ENCODE measurements around the gene OR56A5. TPM values are rescaled to one million over a fixed set of nuclear protein-coding genes. Genes with fewer than 3 reads are reported as not detected.

Gene OR56A5
- total RNA-seq, 1 experiment from 2014 or later: not detected

DNA sequence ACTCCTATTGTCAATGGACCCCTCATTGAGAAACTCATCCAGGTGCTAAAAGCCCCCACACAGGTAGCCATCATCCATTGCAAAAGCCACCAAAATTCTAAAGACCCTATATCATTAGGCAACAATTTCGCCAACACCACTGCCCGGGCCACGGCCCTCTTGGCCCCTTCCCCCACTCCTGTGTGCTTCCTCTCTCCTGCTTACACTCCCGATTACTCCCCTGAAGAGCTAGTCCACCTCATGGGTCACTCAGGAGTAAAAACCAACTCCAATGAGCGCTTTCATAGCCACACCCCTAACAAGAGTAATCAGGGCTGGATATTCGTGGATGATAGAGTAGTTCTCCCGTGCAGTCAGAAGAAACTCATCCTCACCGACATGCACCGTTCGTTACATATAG lies 35.2 kb downstream of the OR56A5 start:
- no peak for DNase-seq (ENCODE audit: extremely low read depth, low read depth)

DNA sequence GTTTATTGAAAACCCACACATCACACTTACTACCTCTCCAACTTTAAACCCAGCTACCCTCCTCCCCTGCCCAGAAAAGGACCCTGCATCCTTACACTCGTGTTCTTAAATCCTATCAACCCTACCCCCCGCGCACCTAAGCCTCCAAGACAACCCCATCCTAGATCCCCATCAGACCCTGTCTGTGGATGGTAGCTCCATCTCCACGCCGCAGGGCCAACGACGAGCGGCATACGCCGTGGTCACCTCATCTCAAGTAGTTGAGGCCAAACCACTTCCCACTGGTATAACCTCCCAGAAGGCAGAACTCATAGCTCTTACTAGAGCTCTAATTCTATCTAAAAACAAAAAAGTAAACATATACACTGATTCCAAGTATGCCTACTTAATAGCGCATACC lies 35.6 kb downstream of the OR56A5 start:
- no peak for DNase-seq (ENCODE audit: extremely low read depth, low read depth)

GRCh38 chr11:5931061-5931460 lies 37.2 kb downstream of the OR56A5 start:
- DNase-seq (ENCODE audit: extremely low read depth, low read depth): no peak

DNA sequence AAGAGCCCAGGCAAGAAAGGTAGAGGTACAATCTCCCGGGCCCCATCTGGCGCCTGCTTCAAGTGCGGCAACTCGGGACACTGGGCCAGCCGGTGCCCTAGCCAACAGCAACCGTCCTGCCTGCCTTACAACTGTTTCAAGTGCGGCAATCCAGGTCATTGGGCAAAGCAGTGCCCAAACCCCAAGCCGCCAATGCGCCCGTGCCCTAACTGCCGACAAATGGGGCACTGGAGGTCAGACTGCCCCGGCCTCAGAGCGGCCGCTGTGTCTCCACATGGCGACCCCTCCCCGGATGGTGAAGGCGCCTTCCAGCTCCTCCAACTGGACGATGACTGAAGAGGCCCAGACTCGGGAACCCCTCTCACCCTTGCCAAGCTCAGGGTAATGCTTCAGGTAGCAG lies 37.7 kb downstream of the OR56A5 start:
- DNase-seq (ENCODE audit: extremely low read depth, low read depth): no peak

- DNase-seq (ENCODE audit: extremely low read depth, low read depth): no peak
Measured at GRCh38 chr11:5929571-5930368, 38.5 kb downstream of the OR56A5 start.

DNA sequence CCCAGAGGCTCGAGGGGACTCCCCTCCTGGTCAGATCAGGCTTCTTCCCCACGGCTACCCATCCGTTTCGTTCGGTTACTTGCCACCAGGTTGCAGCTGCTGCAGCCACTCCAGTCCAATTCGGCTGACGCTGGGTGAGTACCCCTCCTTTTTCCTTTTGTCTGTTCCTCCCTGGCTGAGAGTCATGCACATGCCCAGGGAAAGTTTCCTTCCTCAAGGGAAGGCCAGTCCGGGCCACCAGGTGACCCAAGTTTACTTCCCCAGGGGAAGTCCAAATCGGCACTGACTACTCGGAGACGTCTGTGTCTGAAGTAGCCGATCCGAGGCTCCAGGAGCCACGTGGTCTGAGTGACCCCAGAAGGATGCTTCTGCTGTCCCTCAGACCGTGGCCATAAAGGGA lies 39.5 kb downstream of the OR56A5 start:
- DNase-seq (ENCODE audit: extremely low read depth, low read depth): no peak

- DNase-seq (ENCODE audit: extremely low read depth, low read depth): no peak
Measured at GRCh38 chr11:5928271-5928670, 40.0 kb downstream of the OR56A5 start.

DNA sequence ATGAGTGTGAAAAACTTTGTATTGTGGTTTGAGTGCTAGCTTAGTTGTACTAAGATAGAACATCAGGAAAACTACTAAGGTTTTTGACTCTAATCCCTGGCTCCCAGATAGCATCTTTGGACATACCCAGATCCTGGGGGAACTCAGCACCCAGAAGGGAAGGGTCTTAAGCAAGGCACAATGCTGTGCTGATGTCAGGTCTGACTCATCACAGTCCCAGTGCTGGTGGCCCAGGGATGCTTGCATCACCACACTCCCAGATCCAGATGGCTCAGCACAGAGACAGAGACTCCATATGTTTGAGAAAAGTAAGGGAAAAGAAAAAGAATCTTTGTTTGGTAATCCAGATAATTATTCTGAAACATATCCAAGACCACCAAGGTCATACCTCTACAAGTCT lies 44.5 kb downstream of the OR56A5 start:
- DNase-seq (ENCODE audit: extremely low read depth, low read depth): no peak

DNA sequence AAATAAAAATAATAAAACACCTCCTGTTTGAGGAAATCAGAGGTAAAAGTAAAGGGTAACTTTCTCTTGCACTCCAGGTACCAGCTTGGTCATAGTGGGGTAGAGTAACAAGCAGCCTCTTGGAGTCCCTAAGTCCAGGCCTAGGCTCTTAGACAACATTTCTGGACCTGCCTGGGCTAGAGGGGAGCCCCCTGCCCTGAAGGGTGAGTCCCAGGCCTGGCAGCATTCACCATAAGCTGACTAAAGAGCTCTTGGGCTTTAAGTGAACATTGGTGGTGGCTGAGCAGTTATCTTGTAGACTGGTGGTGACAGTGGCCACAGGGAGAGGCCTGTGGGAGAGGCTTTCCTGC lies 44.9 kb downstream of the OR56A5 start:
- no peak for DNase-seq (ENCODE audit: extremely low read depth, low read depth)

- no peak for DNase-seq (ENCODE audit: extremely low read depth, low read depth)
Measured at GRCh38 chr11:5922749-5923426, 45.4 kb downstream of the OR56A5 start.

Small RNA genes within 50 kb of the gene (small RNA-seq; reads per million reads assigned to genes)
- 0 to 0.06 reads per million in 2 experiments for gene RNA5SP329

Other genes starting within 250 kb of the OR56A5 start
- not detected in 2 replicates for gene OR56B1, start 232.0 kb downstream of the OR56A5 start, total RNA-seq (2014; rRNA removed; shearing (Covaris generic))
- gene OR52N4, start 214.3 kb downstream of the OR56A5 start, total RNA-seq (2014; rRNA removed; shearing (Covaris generic)): not detected in 2 replicates
- gene OR52N5, start 185.1 kb downstream of the OR56A5 start, total RNA-seq (2014; rRNA removed; shearing (Covaris generic)): not detected in 2 replicates
- gene OR52N1, start 177.2 kb downstream of the OR56A5 start, total RNA-seq (2014; rRNA removed; shearing (Covaris generic)): not detected in 2 replicates
- gene OR52N2, start 159.6 kb downstream of the OR56A5 start, total RNA-seq (2014; rRNA removed; shearing (Covaris generic)): not detected in 2 replicates
- gene OR52E6, start 126.6 kb downstream of the OR56A5 start, total RNA-seq (2014; rRNA removed; shearing (Covaris generic)): not detected in 2 replicates
- gene OR52E8, start 110.8 kb downstream of the OR56A5 start, total RNA-seq (2014; rRNA removed; shearing (Covaris generic)): not detected in 2 replicates
- gene OR52E4, start 87.9 kb downstream of the OR56A5 start, total RNA-seq (2014; rRNA removed; shearing (Covaris generic)): not detected in 2 replicates
- not detected in 2 replicates for gene OR52E5, start 75.3 kb downstream of the OR56A5 start, total RNA-seq (2014; rRNA removed; shearing (Covaris generic))
- not detected in 2 replicates for gene OR56A3, start 26.2 kb downstream of the OR56A5 start, total RNA-seq (2014; rRNA removed; shearing (Covaris generic))
- gene OR52L1, start 18.5 kb upstream of the OR56A5 start, total RNA-seq (2014; rRNA removed; shearing (Covaris generic)): not detected in 2 replicates
- gene OR56A4, start 38.5 kb upstream of the OR56A5 start, total RNA-seq (2014; rRNA removed; shearing (Covaris generic)): not detected in 2 replicates
- not detected in 2 replicates for gene OR56A1, start 62.3 kb upstream of the OR56A5 start, total RNA-seq (2014; rRNA removed; shearing (Covaris generic))
- gene OR56B4, start 139.2 kb upstream of the OR56A5 start, total RNA-seq (2014; rRNA removed; shearing (Covaris generic)): not detected in 2 replicates
- gene OR52B2, start 201.8 kb upstream of the OR56A5 start, total RNA-seq (2014; rRNA removed; shearing (Covaris generic)): not detected in 2 replicates
- not detected in 2 replicates for gene OR52W1, start 230.7 kb upstream of the OR56A5 start, total RNA-seq (2014; rRNA removed; shearing (Covaris generic))
- not detected in 2 replicates for gene C11orf42, start 237.1 kb upstream of the OR56A5 start, total RNA-seq (2014; rRNA removed; shearing (Covaris generic))

All from NCI-H460 (cell line).